GM12891 (cell line): ENCODE data around the gene TRH.

ENCODE experiments used
- PAX5 ChIP-seq: IDR thresholded peaks from 2 replicates; pipeline ENCODE4 v1.6.1; 2011; ENCODE audit warnings: low read length, moderate library complexity, mild to moderate bottlenecking; ENCODE audit not compliant: insufficient read depth, severe bottlenecking
- POLR2A ChIP-seq: IDR thresholded peaks from 2 replicates; pipeline ENCODE4 v1.6.1; 2011; ENCODE audit warnings: low read depth, low read length, control low read depth
- POLR2AphosphoS5 ChIP-seq: IDR thresholded peaks from 2 replicates; pipeline ENCODE4 v1.6.1; 2011; ENCODE audit warnings: low read depth, low read length, control low read depth
- POU2F2 ChIP-seq: IDR thresholded peaks from 2 replicates; pipeline ENCODE4 v1.6.1; 2011; ENCODE audit warnings: low read depth, mild to moderate bottlenecking, control low read depth, low read length, moderate library complexity
- SPI1 ChIP-seq: IDR thresholded peaks from 2 replicates; pipeline ENCODE4 v1.6.1; 2011; ENCODE audit warnings: low read depth, low read length, control low read depth
- TAF1 ChIP-seq: IDR thresholded peaks from 2 replicates; pipeline ENCODE4 v1.6.1; 2011; ENCODE audit warnings: low read depth, low read length, control low read depth

- TF ChIP-seq POLR2AphosphoS5 (no peak), POLR2A (no peak), POU2F2 (no peak), SPI1 (no peak), TAF1 (no peak), PAX5 (no peak)
Measured at GRCh38 chr3:129984125-129984524, 9.6 kb downstream of the TRH start.
